ENCODE data around the gene COL8A1. TPM values are rescaled to one million over a fixed set of nuclear protein-coding genes. Genes with fewer than 3 reads are reported as not detected.

Gene COL8A1
- polyA plus RNA-seq, 3 donors from 2014 or later = not detected

DNA sequence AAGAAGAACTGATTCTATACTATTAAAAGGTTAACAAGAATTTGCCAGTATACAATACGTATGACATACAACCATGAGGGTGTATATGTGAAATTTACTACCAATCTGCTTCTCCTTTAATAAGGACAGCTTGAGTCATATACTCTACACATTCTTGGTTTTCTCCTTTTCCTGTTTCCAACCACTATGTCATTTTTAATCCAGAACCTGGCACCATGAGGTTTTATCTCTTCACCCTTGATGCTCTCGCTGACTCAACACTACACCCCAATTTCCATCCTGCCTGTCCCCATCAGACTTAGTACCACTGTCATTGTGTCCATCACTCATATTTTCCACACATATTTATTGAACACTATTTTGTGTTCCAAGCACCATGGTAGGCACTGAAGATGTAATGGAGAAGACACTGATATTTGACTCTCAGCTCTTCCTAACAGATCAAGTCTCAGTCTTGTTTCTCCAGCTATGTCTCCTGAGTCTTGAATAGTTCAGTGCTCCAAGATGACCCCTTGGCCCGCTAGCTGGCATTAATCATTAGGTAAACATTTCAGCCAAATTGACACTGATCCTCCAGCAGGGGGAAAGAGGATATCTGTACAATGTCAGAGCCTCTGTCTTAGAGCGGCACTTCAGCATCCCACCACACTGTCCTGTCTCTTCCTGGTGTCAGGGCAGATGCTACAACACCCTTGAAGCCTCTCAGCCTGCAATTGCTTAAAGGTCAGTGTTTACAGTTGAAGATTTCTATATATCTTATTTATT, 11.2 kb upstream of the COL8A1 start:
- no peak for DNase-seq
- peaks cover 0 to 3% (median 0%) of the 10 kb centered on the region in 3 donors for H3K27me3 Mint-ChIP-seq (ENCODE audit: low read depth in 3 of 3)
- H3K36me3 Mint-ChIP-seq = no peaks in the 10 kb centered on the region
- H3K9me3 Mint-ChIP-seq = peaks cover 0 to 3% (median 0%) of the 10 kb centered on the region in 6 donors
- no peak overlapping the region for H3K4me3 Mint-ChIP-seq
- no peak overlapping the region for H3K27ac Mint-ChIP-seq
- no peaks in the 10 kb centered on the region for H3K4me1 Mint-ChIP-seq

DNA sequence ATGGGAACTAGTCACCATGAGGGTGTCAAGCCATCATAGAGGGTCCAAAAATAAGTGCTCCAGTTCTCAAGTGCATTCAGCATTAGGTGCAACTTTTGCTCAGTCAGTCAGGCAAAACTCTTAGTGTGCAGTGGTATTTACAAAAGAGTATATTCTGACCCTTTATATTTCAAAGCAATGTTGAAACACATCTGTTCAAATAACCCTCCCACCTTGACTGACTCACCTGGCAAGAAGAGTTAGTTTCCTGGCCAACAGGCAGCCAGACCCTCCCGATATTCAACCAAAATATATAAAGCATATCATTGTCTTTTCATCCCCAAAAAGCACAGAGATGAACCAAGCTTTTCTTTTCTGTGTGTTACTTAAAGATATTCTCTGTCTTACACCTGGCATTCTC, 7.6 kb upstream of the COL8A1 start:
- no peak for DNase-seq
- H3K27ac Mint-ChIP-seq = no peak overlapping the region
- no peak overlapping the region for H3K4me3 Mint-ChIP-seq
- no peaks in the 10 kb centered on the region for H3K4me1 Mint-ChIP-seq
- peaks cover 0 to 8% (median 2%) of the 10 kb centered on the region in 6 donors for H3K9me3 Mint-ChIP-seq
- H3K36me3 Mint-ChIP-seq = no peaks in the 10 kb centered on the region
- peaks cover 0 to 10% (median 0%) of the 10 kb centered on the region in 3 donors for H3K27me3 Mint-ChIP-seq (ENCODE audit: low read depth in 3 of 3)

DNA sequence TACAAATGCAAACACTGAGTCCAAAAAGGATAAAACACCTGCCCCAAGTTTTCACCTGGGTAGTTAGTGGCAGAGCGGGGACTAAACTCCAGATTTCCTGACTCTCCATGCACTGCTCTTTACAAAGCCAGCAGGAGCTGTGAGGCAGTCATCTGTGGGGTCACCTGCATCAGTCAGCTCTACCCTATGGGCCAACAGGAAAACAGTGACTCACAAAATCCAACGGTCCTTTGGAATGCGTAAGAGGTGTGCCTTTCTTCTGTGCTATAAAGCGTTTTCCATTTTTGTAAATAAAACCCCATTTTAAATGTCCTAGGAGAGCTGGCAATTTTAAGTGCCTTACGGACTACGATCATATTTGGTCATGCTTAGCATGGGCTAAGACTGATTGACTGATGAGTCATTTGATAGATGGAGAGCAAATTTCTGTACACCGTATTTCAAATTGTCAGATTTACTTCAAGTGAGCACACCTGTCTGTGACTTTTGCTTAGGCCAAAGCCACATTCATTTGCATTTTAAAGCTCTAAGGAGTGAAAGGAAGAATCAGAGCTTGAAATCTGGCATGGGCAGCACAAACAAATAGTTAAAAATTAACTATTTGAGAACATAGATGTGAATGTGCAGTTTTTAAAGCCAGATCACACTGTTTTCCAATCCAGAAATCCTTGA, 4.4 kb upstream of the COL8A1 start:
- H3K4me1 Mint-ChIP-seq = peaks cover 0 to 2% of the 10 kb centered on the region in 2 donors
- DNase-seq = no peak
- no peak overlapping the region for H3K27ac Mint-ChIP-seq
- peaks cover 0 to 4% (median 0%) of the 10 kb centered on the region in 3 donors for H3K36me3 Mint-ChIP-seq
- H3K27me3 Mint-ChIP-seq (ENCODE audit: low read depth in 3 of 3) = peaks cover 6 to 22% (median 12%) of the 10 kb centered on the region in 3 donors
- H3K9me3 Mint-ChIP-seq = peaks cover 2 to 21% (median 9%) of the 10 kb centered on the region in 6 donors
- no peak overlapping the region for H3K4me3 Mint-ChIP-seq

DNA sequence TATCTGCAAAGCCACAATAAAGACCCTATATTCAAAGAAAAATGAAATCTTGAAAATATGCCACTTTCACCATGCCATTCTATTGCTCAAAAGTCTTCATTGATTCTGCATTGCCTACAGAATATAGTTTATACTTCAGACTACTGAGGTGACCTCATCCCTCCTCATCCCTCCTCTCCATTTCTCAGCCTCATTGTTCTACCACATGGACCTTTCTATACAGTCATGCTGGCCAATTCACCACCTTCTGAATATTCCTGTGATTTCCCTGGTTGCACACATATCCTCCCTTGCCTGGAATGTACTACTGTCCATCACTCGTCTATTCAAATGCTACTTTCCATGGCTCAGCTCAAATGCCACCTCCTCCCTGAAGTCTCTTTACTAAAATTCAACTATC, 3.5 kb upstream of the COL8A1 start:
- no peak for DNase-seq
- no peak overlapping the region for H3K4me3 Mint-ChIP-seq
- peaks cover 0 to 4% (median 0%) of the 10 kb centered on the region in 3 donors for H3K36me3 Mint-ChIP-seq
- peaks cover 2 to 23% (median 9%) of the 10 kb centered on the region in 6 donors for H3K9me3 Mint-ChIP-seq
- H3K4me1 Mint-ChIP-seq = peaks cover 0 to 2% of the 10 kb centered on the region in 2 donors
- H3K27me3 Mint-ChIP-seq (ENCODE audit: low read depth in 3 of 3) = peaks cover 10 to 22% (median 12%) of the 10 kb centered on the region in 3 donors
- H3K27ac Mint-ChIP-seq = no peak overlapping the region

DNA sequence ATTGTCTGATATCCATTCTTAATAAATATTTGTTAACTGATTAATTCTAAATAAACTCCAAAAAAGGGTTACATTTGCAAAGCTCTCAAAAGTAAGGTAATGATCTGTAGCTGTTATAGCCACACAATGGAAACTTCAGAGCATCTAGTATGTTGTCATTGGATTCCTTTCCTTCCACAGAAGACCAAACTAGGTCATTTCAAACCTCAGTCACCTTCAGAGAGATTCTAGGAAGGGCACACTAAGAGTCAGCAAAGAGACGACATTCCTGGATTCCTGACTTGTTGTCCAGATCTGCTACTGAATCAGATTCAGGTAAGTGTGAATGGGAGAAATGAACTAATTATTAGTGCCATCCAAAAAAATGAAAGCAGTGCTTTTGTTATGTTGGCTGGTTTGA, 3.0 kb upstream of the COL8A1 start:
- peaks cover 2 to 23% (median 8%) of the 10 kb centered on the region in 6 donors for H3K9me3 Mint-ChIP-seq
- peaks cover 10 to 22% (median 12%) of the 10 kb centered on the region in 3 donors for H3K27me3 Mint-ChIP-seq (ENCODE audit: low read depth in 3 of 3)
- no peak overlapping the region for H3K27ac Mint-ChIP-seq
- H3K4me1 Mint-ChIP-seq = peaks cover 0 to 2% of the 10 kb centered on the region in 2 donors
- no peak overlapping the region for H3K4me3 Mint-ChIP-seq
- peaks cover 0 to 4% (median 0%) of the 10 kb centered on the region in 3 donors for H3K36me3 Mint-ChIP-seq
- no peak for DNase-seq

DNA sequence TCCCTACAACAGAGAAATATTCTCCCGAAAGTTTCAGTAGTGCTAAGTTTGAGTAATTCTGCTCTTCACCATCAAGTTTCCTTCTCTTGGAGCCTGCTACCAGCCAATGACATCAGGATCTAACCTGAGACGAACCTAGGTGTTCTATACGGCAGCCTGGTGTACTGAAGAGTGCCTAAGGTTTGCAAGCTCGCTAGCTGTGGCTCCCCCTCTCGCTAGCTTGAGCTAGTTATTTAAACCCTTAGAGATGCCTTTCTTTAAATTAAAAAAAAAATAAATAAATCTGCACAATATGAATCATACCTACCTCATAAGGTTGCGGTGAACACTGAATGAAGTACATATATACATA, 1.4 kb upstream of the COL8A1 start:
- Mint-ChIP-seq H3K27me3 (ENCODE audit: low read depth in 3 of 3) (peaks cover 10 to 22% (median 12%) of the 10 kb centered on the region in 3 donors), H3K4me3 (no peak overlapping the region), H3K27ac (no peak overlapping the region), H3K36me3 (peaks cover 0 to 4% (median 0%) of the 10 kb centered on the region in 3 donors), H3K4me1 (peaks cover 0 to 2% of the 10 kb centered on the region in 2 donors), H3K9me3 (peaks cover 2 to 23% (median 11%) of the 10 kb centered on the region in 6 donors)
- DNase-seq = no peak

DNA sequence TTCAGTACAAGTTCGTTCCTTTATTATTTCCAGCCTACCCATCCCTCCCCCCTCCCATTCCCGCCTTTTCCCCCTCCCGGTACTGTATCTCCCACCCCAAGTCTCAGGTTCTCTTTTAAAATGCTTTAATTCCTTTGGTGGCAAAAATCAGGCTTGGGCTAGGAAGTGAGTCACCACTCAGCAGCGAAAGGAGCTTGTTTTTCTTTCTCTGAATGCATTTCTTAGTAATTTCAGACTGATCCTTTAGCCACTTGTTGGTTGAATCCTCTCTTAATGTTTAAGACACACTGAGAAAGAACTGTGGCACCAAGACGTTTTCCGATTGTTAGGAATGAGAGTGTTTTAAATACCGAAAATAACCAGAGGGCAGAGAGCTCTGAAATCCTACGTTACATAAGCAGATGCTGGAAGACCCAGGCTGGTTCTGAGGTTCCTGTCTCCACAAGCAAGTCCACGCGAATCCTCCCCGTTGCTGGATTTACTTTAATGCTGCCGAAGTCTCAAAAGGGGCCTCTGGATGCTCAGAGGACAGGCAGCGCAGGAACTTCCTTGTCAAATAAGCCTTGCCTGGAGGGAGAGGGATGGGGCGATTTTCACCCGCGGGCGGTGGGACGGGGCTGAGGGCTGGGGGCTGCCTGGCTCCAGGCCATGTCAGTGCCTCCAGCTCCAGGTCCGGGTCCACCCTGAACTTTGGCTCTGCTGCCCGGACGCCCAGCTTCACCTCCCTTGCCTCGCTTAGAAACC, 854 bp upstream of the COL8A1 start:
- peaks cover 0 to 4% (median 0%) of the 10 kb centered on the region in 3 donors for H3K36me3 Mint-ChIP-seq
- H3K27ac Mint-ChIP-seq = no peak overlapping the region
- DNase-seq = no peak
- H3K4me3 Mint-ChIP-seq = peak overlapping the region in 1 of 5 donors; percentile 30
- H3K27me3 Mint-ChIP-seq (ENCODE audit: low read depth in 3 of 3) = peaks cover 10 to 22% (median 12%) of the 10 kb centered on the region in 3 donors
- peaks cover 0 to 2% of the 10 kb centered on the region in 2 donors for H3K4me1 Mint-ChIP-seq
- peaks cover 2 to 23% (median 11%) of the 10 kb centered on the region in 6 donors for H3K9me3 Mint-ChIP-seq

DNA sequence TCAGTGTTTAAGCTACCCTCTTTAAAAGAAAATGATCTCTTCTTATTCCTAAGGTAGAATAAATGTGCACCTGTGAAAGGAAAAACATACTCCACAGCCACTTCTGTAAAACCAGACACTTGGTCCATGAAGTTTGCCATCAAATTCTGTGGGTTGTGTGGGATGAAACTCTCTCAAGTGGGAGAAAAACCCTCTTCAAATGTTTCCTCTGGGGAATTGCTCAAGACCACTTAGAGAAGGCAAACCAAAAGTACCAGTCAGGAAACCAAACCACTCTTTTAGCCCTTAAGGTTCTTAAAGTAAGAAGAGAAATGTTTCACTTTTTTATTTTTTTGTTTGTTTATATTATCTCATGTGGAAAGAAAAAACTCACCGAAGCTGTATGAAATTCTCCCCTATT, 1.2 kb downstream of the COL8A1 start:
- Mint-ChIP-seq H3K9me3 (peaks cover 2 to 23% (median 9%) of the 10 kb centered on the region in 6 donors), H3K27ac (no peak overlapping the region), H3K4me3 (no peak overlapping the region), H3K27me3 (ENCODE audit: low read depth in 3 of 3) (peaks cover 10 to 18% (median 12%) of the 10 kb centered on the region in 3 donors), H3K36me3 (peaks cover 0 to 4% (median 0%) of the 10 kb centered on the region in 3 donors), H3K4me1 (peaks cover 0 to 2% of the 10 kb centered on the region in 2 donors)
- no peak for DNase-seq

DNA sequence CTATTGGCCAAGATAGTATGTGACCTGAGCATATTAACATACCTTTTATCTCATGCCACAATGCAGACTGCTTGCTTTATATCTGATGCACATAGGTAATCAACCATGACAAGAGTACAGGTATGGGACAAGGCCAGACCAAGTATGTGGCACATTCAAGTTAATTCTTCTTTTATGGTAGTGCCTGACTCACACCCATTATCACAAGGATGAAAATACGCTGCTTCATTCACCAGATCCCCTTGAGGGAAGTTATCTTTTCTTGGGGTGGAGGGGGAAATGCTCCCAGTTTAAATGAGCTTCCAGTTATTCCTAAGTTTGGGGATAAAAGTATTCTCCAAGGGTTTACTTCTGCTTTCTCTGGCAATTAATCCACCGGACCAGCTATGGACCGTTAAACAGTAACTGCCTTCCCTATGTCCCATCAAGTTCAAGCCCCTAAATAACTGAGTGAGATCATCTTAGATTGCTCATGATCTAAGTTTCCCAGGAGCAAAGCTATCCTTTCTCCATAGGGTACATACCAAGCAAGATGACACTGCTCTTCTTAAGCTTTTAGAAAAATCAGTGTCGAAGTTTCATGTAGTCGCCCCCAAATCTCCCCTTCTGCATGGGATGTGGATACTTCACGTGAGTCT, 1.9 kb downstream of the COL8A1 start:
- peaks cover 0 to 2% of the 10 kb centered on the region in 2 donors for H3K4me1 Mint-ChIP-seq
- DNase-seq = no peak
- H3K27ac Mint-ChIP-seq = no peak overlapping the region
- H3K27me3 Mint-ChIP-seq (ENCODE audit: low read depth in 3 of 3) = peaks cover 10 to 15% (median 12%) of the 10 kb centered on the region in 3 donors
- peaks cover 0 to 4% (median 0%) of the 10 kb centered on the region in 3 donors for H3K36me3 Mint-ChIP-seq
- peaks cover 2 to 16% (median 9%) of the 10 kb centered on the region in 6 donors for H3K9me3 Mint-ChIP-seq
- no peak overlapping the region for H3K4me3 Mint-ChIP-seq

DNA sequence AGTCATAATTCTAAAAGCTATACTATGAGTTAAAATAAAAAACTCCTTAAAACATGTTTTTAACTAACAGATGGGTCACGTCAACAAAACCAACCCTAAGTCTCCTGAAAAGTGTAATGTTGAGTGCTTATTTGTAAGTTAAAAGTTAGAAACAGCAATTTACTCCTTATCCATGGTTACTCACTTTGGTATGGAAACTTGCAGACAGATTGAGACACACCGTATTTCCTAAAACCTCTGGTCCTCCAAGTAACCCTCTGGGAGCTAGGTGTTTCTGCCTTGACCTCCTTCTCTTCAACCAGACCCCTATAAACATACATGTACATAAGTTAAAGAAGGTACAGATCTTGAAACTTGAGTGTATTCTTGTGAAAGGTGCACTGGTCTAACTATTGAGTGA, 3.1 kb downstream of the COL8A1 start:
- DNase-seq = no peak
- Mint-ChIP-seq H3K4me3 (no peak overlapping the region), H3K4me1 (peaks cover 0 to 2% of the 10 kb centered on the region in 2 donors), H3K27me3 (ENCODE audit: low read depth in 3 of 3) (peaks cover 10 to 13% (median 12%) of the 10 kb centered on the region in 3 donors), H3K27ac (no peak overlapping the region), H3K9me3 (peaks cover 2 to 16% (median 9%) of the 10 kb centered on the region in 6 donors), H3K36me3 (peaks cover 0 to 4% (median 0%) of the 10 kb centered on the region in 3 donors)

DNA sequence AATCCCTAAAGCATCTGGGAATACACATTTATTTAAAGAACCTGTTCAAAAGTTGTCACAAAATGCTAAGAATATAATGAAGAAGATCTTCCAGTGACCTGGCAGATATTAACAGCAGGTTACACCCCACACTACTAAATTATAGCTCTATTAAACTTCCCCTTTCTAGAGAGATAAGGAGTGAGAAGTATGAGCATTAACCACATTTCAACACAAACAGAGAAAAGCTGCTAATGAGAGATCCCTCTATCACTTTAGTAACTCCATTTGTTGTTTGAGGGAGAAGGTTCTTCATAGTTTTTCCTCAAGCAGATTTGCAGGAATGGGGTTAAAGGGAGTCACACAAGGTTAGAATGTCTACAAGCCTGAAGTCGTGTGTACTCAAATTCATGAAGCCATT, 3.6 kb downstream of the COL8A1 start:
- H3K27ac Mint-ChIP-seq = no peak overlapping the region
- no peak overlapping the region for H3K4me3 Mint-ChIP-seq
- peaks cover 7 to 10% (median 10%) of the 10 kb centered on the region in 3 donors for H3K27me3 Mint-ChIP-seq (ENCODE audit: low read depth in 3 of 3)
- H3K36me3 Mint-ChIP-seq = peaks cover 0 to 4% (median 0%) of the 10 kb centered on the region in 3 donors
- H3K4me1 Mint-ChIP-seq = peaks cover 0 to 2% of the 10 kb centered on the region in 2 donors
- DNase-seq = no peak
- peaks cover 2 to 16% (median 9%) of the 10 kb centered on the region in 6 donors for H3K9me3 Mint-ChIP-seq

DNA sequence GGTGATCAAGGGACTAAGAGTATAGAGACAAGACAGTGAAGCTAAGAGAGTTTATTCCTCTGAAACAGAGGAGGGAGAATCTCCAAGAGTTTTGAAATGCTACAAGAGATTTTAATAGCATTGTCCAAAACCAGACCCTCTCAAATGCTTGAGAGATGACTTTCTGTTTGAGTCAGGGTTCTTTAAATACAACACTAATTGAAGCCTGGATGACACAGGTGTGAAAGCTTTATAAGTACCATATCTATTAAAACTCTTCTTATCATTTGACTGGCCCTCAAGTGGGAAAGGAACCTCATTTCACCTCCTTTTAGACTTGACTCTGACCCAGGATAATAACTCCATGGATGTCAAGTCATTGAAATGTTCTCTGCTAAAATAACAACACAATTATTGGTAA, 5.6 kb downstream of the COL8A1 start:
- H3K36me3 Mint-ChIP-seq = no peaks in the 10 kb centered on the region

DNA sequence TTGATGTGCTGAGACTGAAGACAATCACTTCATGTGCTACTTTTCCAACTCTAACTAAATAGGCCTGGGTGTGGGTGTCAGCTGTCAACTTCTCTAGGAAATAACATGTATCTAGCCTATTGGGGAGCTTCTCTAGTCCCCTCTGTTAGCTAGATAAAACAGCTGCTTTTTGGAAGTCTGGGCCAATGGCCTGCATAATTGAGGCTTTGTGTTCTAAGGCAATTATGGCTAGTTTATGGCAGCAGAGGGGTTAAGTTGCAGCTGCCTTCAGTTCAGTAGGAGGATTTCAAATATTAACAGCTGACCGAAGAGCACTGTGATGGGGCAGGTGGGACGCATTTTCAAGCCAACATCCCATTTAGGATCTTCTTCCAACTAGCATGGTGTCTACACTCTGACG, 6.4 kb downstream of the COL8A1 start:
- H3K4me3 Mint-ChIP-seq = no peak overlapping the region
- no peaks in the 10 kb centered on the region for H3K4me1 Mint-ChIP-seq
- H3K36me3 Mint-ChIP-seq = no peaks in the 10 kb centered on the region
- no peaks in the 10 kb centered on the region for H3K27me3 Mint-ChIP-seq (ENCODE audit: low read depth in 3 of 3)
- no peak for DNase-seq
- no peak overlapping the region for H3K27ac Mint-ChIP-seq
- peaks cover 0 to 6% (median 0%) of the 10 kb centered on the region in 6 donors for H3K9me3 Mint-ChIP-seq

More for the DNA sequence above, 5.6 kb downstream of the COL8A1 start:
- H3K27ac Mint-ChIP-seq = no peak overlapping the region
- H3K9me3 Mint-ChIP-seq = peaks cover 0 to 6% (median 2%) of the 10 kb centered on the region in 6 donors
- H3K27me3 Mint-ChIP-seq (ENCODE audit: low read depth in 3 of 3) = peaks cover 0 to 4% (median 0%) of the 10 kb centered on the region in 3 donors
- H3K4me1 Mint-ChIP-seq = no peaks in the 10 kb centered on the region
- DNase-seq = no peak
- no peak overlapping the region for H3K4me3 Mint-ChIP-seq
